GM15510 (cell line): ENCODE measurements around the gene C11orf58.

ENCODE experiments used
- POLR2A ChIP-seq: IDR thresholded peaks from 3 replicates; pipeline ENCODE4 v1.6.1; 2011; ENCODE audit warnings: borderline replicate concordance; ENCODE audit not compliant: insufficient read length; ENCODE audit errors: extremely low read depth

The C11orf58 gene

DNA sequence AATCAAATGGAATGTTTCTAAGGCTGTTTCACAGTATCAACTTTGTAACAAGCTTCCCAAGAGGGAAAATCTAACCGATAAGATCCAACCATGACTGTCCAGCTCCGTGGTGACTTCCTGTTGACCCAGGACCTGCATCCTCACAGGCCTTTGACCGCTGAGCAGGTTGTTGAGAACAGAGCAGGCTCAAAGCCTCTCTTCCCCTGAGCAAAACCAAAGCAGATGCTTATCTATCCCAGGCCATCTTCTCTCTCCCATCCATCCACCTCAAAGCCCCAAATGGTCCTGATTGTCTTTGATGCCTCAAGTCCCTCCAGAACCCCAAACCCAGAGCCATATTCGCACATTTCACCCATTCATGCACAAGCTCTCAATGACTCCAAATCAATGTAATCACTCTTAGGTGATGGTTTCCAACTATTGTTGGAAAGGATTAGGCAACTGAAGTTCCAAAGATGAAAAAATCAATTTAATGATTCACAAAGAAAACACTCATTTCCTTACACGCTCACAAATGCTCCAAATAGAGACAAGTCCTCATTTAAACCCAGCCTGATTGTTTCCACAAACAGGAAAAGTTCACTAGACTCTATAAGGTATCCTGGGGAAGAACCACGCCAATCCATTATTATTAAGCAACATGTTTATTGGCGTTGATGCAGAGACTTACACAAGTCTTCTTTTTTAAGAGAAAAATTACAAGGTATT is 48.7 kb downstream of the C11orf58 start:
- no peak for TF ChIP-seq POLR2A

GRCh38 chr11:16788141-16789062 is 50.0 kb downstream of the C11orf58 start:
- TF ChIP-seq POLR2A = no peak

DNA sequence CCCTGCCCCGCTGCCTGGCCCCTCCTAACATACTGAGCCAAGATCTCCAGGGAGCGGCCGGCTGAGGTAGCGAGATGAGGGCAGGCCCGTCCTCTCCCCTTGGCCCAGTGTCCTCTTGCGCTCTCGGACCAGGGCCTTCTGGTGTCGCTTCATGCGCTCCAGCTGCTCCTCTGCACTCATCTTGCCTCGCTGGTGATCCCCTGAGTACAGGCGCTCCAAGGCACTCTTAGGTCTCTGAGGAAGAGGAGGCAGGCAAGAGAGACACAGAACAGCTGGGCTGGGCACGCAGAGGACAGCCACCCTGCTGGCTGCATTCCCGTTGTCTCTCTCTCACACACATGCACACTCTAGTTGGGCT is 50.6 kb downstream of the C11orf58 start:
- TF ChIP-seq POLR2A = no peak

DNA sequence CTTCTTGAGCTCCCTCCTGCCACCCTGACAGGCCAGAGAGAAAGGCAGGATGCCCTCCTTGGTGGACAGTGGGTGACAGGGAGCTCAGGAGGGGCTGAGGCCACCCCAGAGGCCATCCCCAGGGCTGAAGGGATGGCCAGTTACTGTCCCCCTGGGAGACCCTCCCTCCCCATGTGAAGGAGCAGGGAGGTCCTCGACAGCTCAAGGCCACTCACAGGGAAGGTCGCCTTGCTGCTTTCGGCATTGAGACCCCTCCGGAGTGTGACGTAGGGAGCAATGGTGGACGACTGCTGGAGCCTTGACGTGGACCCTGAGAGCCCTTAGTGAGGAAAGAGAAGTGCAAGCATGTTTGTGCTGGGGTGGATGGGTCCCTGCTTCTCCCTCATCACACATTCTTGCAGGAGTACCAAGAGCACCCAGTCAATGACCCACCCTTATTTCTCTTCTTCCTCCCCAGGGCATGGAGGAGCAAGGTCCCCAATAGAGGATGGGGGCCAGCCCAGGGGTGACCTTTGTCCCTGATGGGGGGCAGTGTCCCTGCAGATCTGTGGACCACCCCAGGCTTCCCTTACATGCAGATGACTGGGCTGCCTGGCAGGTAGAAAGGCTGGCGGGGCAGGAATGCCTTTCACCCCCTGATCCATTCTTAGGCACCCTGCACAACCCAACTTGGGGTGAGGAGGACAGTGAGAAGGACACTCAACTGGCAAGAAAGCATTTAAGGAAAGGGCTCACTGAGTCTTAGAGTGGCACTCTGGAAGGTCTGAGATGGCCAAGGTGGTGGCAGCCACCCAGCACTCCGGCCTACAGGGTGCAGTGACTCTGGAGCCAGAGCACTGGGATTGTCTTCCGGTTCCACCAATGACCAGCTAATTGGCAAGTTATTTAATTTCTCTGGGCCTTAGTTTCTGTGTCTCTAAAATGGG is 51.4 kb downstream of the C11orf58 start:
- no peak for TF ChIP-seq POLR2A

DNA sequence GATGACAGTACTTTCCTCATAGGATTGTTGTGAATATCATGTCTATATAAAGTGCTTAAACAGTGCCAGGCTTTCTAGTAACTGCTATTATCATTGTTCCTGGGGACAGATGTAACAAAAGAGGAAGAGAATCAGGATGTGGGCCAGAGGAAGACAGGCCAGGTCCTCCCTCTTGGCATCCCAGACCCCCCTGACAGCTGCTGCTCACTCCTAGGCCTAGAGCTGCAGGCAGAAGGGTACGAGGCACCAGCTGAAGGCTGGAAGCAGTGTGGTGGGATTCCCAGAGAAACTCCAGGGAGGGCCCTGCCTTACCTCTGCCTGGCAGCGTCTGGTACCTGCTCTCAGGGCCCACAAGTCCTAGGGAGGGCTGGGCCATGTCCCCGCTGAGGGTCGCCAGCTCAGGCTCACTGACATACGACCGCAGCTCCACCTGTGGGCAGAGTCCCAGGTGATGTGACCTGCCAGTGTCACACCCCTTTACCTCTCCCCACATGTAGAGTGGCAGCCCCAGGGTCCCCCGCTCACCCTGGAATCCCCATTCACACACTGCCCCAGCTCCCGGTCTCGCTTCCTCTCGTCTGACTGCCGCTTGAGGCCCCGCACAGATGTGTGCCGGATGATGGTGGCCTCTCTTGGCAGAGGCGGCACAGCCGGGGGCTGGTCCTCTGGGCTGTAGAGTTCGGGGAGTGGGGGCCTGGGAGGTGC is 52.2 kb downstream of the C11orf58 start:
- no peak for TF ChIP-seq POLR2A

- TF ChIP-seq POLR2A = no peak
Observed at GRCh38 chr11:16791191-16791961, 52.9 kb downstream of the C11orf58 start.

GRCh38 chr11:16792426-16792825 is 54.0 kb downstream of the C11orf58 start:
- TF ChIP-seq POLR2A = no peak

DNA sequence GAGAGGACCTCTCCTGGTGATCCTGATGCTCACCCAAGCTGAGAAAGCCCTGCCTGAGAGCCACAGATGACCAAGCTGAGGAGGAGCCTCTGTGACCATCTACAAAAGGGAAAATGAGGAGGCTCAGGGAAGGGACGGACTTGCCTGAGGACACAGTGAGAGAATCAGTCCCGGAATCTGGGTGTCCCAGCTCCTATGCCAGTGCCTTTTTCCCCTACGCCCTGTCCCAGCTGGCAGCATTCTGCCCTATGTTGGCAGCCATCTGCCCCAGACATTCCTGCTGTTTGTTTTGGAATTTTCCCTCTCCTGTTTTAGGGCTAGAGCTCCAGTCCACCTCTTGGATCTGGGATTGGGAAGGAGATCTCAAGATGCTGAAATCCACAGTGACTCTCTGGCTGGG is 54.6 kb downstream of the C11orf58 start:
- TF ChIP-seq POLR2A = no peak

DNA sequence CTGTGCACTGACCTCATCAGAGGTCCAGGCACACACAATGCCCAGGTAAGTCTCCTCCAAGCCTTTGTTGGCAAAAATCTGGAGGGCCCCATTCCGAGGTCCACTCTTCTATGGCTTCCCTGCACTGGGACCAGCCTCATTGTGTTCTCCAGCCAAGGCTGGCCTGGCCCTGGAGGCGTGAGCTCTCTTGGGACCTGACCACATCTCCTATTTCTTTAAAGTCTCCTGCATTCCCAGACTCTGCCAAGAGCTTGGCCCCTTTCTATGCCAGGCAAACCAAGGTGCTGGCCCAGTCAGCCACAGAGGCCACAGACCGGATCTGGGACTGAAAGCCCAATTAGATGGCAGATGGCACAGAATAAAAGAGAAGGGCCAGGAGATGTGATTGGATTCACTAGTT is 55.1 kb downstream of the C11orf58 start:
- TF ChIP-seq POLR2A = no peak

- TF ChIP-seq POLR2A = no peak
Observed at GRCh38 chr11:16794047-16794818, 55.8 kb downstream of the C11orf58 start.

- no peak for TF ChIP-seq POLR2A
Observed at GRCh38 chr11:16795146-16795545, 56.7 kb downstream of the C11orf58 start.

DNA sequence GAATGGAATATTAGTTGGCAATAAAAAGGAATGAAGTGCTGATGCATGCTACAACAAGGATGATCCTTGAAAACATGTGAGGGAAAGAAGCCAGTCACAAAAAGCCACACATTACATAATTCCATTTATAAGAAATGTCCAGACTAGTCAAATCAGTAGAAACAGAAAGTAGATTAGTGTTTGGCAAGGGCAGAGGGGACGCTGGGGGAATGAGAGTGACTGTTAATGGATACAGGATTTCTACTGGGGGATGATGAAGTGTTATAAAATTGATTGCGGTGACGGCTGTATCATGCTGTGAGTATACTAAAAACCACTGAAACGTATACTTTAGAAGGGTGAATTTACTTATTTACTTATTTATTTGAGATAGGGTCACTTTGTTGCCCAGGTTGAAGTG is 57.9 kb downstream of the C11orf58 start:
- TF ChIP-seq POLR2A = no peak

DNA sequence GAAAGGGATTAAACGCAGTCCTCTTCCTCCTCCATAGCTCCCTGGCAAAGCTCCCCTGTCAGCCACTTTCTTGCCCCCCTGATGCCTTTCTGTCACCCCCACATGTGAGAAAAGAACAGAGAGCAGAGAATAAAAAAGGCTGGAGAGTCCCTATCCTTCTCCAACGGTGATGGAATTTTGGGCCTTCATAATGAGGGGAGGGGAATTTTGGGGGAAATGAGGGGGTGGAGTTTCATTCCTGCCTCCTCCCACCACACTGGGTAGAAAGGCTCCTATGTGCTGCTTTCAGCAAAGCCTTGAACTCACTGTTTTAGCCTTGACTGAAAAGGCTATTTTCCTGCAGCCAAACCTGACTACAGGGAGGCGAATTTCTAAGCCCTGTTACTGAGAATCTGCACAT is 59.3 kb downstream of the C11orf58 start:
- no peak for TF ChIP-seq POLR2A

DNA sequence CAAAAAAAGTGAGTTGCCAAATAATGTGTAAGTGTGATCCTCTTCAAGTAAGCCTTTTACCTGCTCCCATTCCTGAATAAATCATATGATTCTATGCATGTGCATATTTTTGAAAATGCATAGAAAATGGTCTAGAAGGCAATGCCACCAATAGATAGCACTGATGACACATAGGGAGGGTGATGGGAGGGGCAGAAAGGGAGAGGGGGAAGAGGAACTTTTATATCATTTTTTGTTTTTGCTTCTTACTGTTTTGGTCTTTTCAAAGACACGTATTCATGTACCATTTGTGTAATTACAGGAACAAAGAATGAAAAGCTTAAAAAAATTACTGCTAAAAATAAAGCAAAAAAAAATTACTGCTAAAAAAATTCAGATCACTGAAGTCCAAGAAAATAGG is 60.8 kb downstream of the C11orf58 start:
- no peak for TF ChIP-seq POLR2A

DNA sequence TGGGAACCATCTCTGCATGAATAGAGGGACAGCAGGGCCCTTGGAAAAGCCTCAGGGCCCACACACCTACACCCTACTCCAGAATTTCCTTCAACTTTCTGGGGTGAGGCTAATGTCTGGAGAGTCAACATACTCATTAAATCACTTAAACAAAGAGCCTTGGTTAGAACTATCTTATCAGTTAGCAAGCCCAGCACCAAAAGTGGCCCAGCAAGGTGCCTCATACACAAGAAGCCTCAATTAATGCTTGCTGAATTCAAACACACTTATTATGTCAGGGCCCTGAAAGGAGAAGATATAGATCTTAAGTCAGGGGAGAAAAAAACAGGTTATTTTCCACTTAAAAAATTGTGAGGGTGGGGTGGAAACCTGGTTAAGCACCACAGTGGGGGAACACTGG is 61.4 kb downstream of the C11orf58 start:
- TF ChIP-seq POLR2A = no peak
